ENCODE data around the gene SRGAP1. TPM values are rescaled to one million over a fixed set of nuclear protein-coding genes. Genes with fewer than 3 reads are reported as not detected.

Gene SRGAP1
- total and polyA plus RNA-seq, 2 of the 8 experiments (the other 6 are each of a cell fraction or from before 2014, with no cell fraction given): 3.2 to 7.3 TPM

DNA sequence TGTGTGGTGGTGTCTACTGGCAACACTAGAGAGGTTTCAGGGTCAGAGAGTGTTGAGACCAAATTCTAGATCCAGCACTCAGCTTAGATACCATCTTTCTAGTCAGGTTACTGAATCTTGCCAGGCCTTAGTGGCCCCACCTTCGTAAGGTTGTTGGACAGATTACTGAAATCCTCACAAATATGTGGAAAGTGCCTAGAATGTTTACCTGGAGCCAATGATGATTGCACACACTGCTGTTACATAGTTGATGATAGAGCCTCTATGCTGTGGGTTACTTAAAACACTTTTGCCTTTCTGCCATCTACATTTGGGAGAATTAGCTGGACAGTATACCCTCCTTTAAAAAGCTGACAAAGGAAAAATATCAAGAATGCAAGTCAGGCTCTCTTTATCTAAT is 33.2 kb downstream of the SRGAP1 start:
- Histone ChIP-seq H3K14ac (ENCODE audit: insufficient read length) (no peak overlapping the region), H3K4me3 (ENCODE audit: extremely low read depth in 1 of 4, insufficient read depth in 2 of 4, low read depth in 3 of 4, low read length in 4 of 4) (no peak overlapping the region), H2BK120ac (replicated peaks; ENCODE audit: low read depth, low read length) (no peak overlapping the region), H4K91ac (replicated peaks; ENCODE audit: insufficient read length, low read length) (no peak overlapping the region), H3K79me1 (ENCODE audit: low read depth, low read length) (peaks cover 4% of the 10 kb centered on the region; the same call in 1 of the 2 replicates), H3K9me3 (ENCODE audit: insufficient read depth in 2 of 2, low read depth in 1 of 2, low read length in 1 of 2) (no peaks in the 10 kb centered on the region), H4K20me1 (replicated peaks in 1 of 2; ENCODE audit: control insufficient read depth in 1 of 2, insufficient read depth in 2 of 2, low read length in 2 of 2) (no peaks in the 10 kb centered on the region), H3K79me2 (ENCODE audit: control insufficient read depth in 1 of 2, insufficient read depth in 2 of 2, low read length in 2 of 2) (no peaks in the 10 kb centered on the region; a peak in 1 of 4 replicates), H2BK12ac (ENCODE audit: low read depth, low read length) (no peak overlapping the region), H3K4me1 (replicated peaks in 1 of 4; ENCODE audit: control insufficient read depth in 3 of 4, insufficient read depth in 4 of 4, low read length in 3 of 4) (0 out of 7 replicates have a peak, but pooled peaks cover 0 to under 1% (median 0%) of the 10 kb centered on the region in 4 experiments), H3K23ac (ENCODE audit: insufficient read length) (no peak overlapping the region), H4K8ac (ENCODE audit: extremely low read depth, insufficient read depth, low read length) (no peak overlapping the region), H2AFZ (ENCODE audit: low read length) (no peak overlapping the region), H3K4me2 (ENCODE audit: insufficient read depth in 1 of 2, low read depth in 2 of 2, low read length in 2 of 2) (no peak overlapping the region), H3K18ac (ENCODE audit: extremely low read depth, low read length) (no peak overlapping the region), H2BK15ac (ENCODE audit: low read length) (no peak overlapping the region), H2AK5ac (ENCODE audit: low read depth, low read length) (no peak overlapping the region), H4K5ac (ENCODE audit: insufficient read length, low read depth, low read length) (no peak overlapping the region), H3K36me3 (ENCODE audit: control insufficient read depth in 2 of 4, insufficient read depth in 4 of 4, low read length in 3 of 4) (no peaks in the 10 kb centered on the region), H3K56ac (replicated peaks; ENCODE audit: insufficient read length, low read depth, low read length) (no peak overlapping the region), H2BK5ac (ENCODE audit: low read depth, low read length) (no peak overlapping the region), H3K4ac (replicated peaks; ENCODE audit: insufficient read length, low read depth, low read length) (no peak overlapping the region), H3K23me2 (ENCODE audit: low read depth, low read length) (no peaks in the 10 kb centered on the region), H2BK20ac (ENCODE audit: low read length) (no peak overlapping the region), H3K9ac (replicated peaks in 1 of 4; ENCODE audit: extremely low read depth in 1 of 4, low read depth in 3 of 4, low read length in 3 of 4) (no peak overlapping the region), H3K27me3 (replicated peaks in 1 of 4; ENCODE audit: control insufficient read depth in 3 of 4, extremely low read depth in 1 of 4, insufficient read depth in 3 of 4, low read length in 3 of 4) (no peaks in the 10 kb centered on the region), H3K27ac (ENCODE audit: low read depth, low read length) (no peak overlapping the region)
- ChIA-PET POLR2A (ENCODE audit: partially characterized antibody) (no interaction called here), CTCF (ENCODE audit: partially characterized antibody) (interaction anchor here (0.6 to 1.2 kb wide), 2 partner anchors 13 to 28 kb away, joined by 3 read pairs; no protein-coding TSS in a partner anchor)
- FAIRE-seq: no peak
- no peak for DNase-seq (ENCODE audit: low read depth in 1 of 2, low spot score in 2 of 2)
- 95% methylated on average over 1 of the region's 1 CpG; no CpG with 5 or more reads in 1 of the 2 experiments for WGBS, 2 experiments (ENCODE audit: extremely low coverage in 1 of 2, insufficient coverage in 1 of 2, insufficient read length in 1 of 2, insufficient replicate concordance in 2 of 2, low coverage in 1 of 2, low lambda C conversion rate in 2 of 2, missing lambda C conversion rate in 1 of 2)
- TF ChIP-seq SRF (IDR thresholded peaks at IDR 0.05; ENCODE audit: low read depth, low read length) (no peak), NRF1 (IDR thresholded peaks at IDR 0.05; ENCODE audit: low read depth, low read length) (no peak), KDM4A (IDR thresholded peaks at IDR 0.05; ENCODE audit: low read depth, low read length, severe bottlenecking) (no peak), POU5F1 (IDR thresholded peaks at IDR 0.05; ENCODE audit: low read depth, low read length) (no peak), SP4 (IDR thresholded peaks at IDR 0.05; ENCODE audit: low read length) (no peak), ASH2L (IDR thresholded peaks at IDR 0.05; ENCODE audit: low read length) (no peak), RNF2 (IDR thresholded peaks at IDR 0.05; ENCODE audit: borderline replicate concordance, low read depth, low read length, missing control alignments, poor library complexity, severe bottlenecking) (no peak), NANOG (IDR thresholded peaks at IDR 0.05; ENCODE audit: insufficient read depth, low read depth, low read length, poor library complexity, severe bottlenecking) (no peak), RFX5 (IDR thresholded peaks at IDR 0.05; ENCODE audit: borderline replicate concordance, low read depth, low read length) (no peak)
